ENCODE measurements around the gene GABRG3. TPM values are rescaled to one million over a fixed set of nuclear protein-coding genes. Genes with fewer than 3 reads are reported as not detected.

GABRG3 gene
- total RNA-seq, 4 donors from 2014 or later = 0.67 to 3.0 TPM; not detected in 2

- Histone ChIP-seq H3K27me3 (no peaks in the 10 kb centered on the region), H3K4me3 (replicated peaks in 1 of 3) (no peak overlapping the region), H3K9me3 (no peaks in the 10 kb centered on the region), H3K36me3 (no peaks in the 10 kb centered on the region), H3K27ac (no peak overlapping the region), H3K4me1 (no peaks in the 10 kb centered on the region)
- no peak for TF ChIP-seq CTCF (IDR thresholded peaks at IDR 0.05)
- no peak for TF ChIP-seq POLR2A (IDR thresholded peaks at IDR 0.05)
- 67 to 73% methylated on average over 4 of the region's 4 CpGs for WGBS, 2 donors
- intact Hi-C loops (cut with DNase I) = no loop called here
- DNase-seq = no peak
Observed at GRCh38 chr15:27260523-27260922, 289.5 kb downstream of the GABRG3 start.

- no peak for TF ChIP-seq CTCF (IDR thresholded peaks at IDR 0.05)
- TF ChIP-seq POLR2A (IDR thresholded peaks at IDR 0.05) = no peak
- Histone ChIP-seq H3K4me1 (no peaks in the 10 kb centered on the region), H3K9me3 (no peaks in the 10 kb centered on the region), H3K27me3 (no peaks in the 10 kb centered on the region), H3K4me3 (replicated peaks in 1 of 3) (no peak overlapping the region), H3K27ac (no peak overlapping the region), H3K36me3 (no peaks in the 10 kb centered on the region)
- intact Hi-C loops (cut with DNase I) = no loop called here
- WGBS, 2 donors = 79 to 88% methylated on average over 3 of the region's 3 CpGs
- DNase-seq = no peak
Observed at GRCh38 chr15:27268923-27269322, 297.9 kb downstream of the GABRG3 start.

GRCh38 chr15:27271258-27271657 lies 300.3 kb downstream of the GABRG3 start:
- WGBS, 2 donors = 93 to 94% methylated on average over 13 to 15 of the region's 15 CpGs

GRCh38 chr15:27272427-27272826 lies 301.4 kb downstream of the GABRG3 start:
- Histone ChIP-seq H3K27ac (no peak overlapping the region), H3K4me3 (replicated peaks in 1 of 3) (no peak overlapping the region), H3K9me3 (no peaks in the 10 kb centered on the region), H3K36me3 (no peaks in the 10 kb centered on the region), H3K27me3 (no peaks in the 10 kb centered on the region), H3K4me1 (no peaks in the 10 kb centered on the region)
- TF ChIP-seq POLR2A (IDR thresholded peaks at IDR 0.05) = no peak
- no peak for DNase-seq
- intact Hi-C loops (cut with DNase I) = no loop called here

More at GRCh38 chr15:27271258-27271657, 300.3 kb downstream of the GABRG3 start:
- no peaks in the 10 kb centered on the region for H3K9me3 ChIP-seq
- no peaks in the 10 kb centered on the region for H3K27me3 ChIP-seq
- DNase-seq = no peak
- no peak overlapping the region for H3K4me3 ChIP-seq (replicated peaks in 1 of 3)
- intact Hi-C loops (cut with DNase I) = no loop called here
- H3K4me1 ChIP-seq = no peaks in the 10 kb centered on the region
- no peak for TF ChIP-seq CTCF (IDR thresholded peaks at IDR 0.05)
- TF ChIP-seq POLR2A (IDR thresholded peaks at IDR 0.05) = no peak
- H3K27ac ChIP-seq = no peak overlapping the region
- no peaks in the 10 kb centered on the region for H3K36me3 ChIP-seq

GRCh38 chr15:27273506-27273905 lies 302.5 kb downstream of the GABRG3 start:
- 94 to 96% methylated on average over 3 of the region's 3 CpGs for WGBS, 2 donors

More at GRCh38 chr15:27273506-27273905, 302.5 kb downstream of the GABRG3 start:
- intact Hi-C loops (cut with DNase I) = no loop called here
- no peaks in the 10 kb centered on the region for H3K36me3 ChIP-seq
- no peak overlapping the region for H3K27ac ChIP-seq
- no peaks in the 10 kb centered on the region for H3K9me3 ChIP-seq
- no peaks in the 10 kb centered on the region for H3K27me3 ChIP-seq
- TF ChIP-seq POLR2A (IDR thresholded peaks at IDR 0.05) (no peak), CTCF (IDR thresholded peaks at IDR 0.05) (no peak)
- H3K4me1 ChIP-seq = no peaks in the 10 kb centered on the region
- H3K4me3 ChIP-seq (replicated peaks in 1 of 3) = no peak overlapping the region
- DNase-seq = no peak
